Body of pancreas (tissue), 4 donors: ENCODE measurements around the gene ANKRD44. TPM values are rescaled to one million over a fixed set of nuclear protein-coding genes. Genes with fewer than 3 reads are reported as not detected.

ENCODE experiments used
- ATAC-seq: fragments of 150-250 bp; one replicate; pipeline ENCODE4 v1.9.1; 2016
- DNase-seq, 4 donors: peaks; one replicate each; pipeline ENCODE4 v3.0.0-alpha.2; 2019
- H3K27ac ChIP-seq, 4 donors: fragments of 200-600 bp; sonication (generic); 1 replicate in 3 of 4; 2 replicates in 1 of 4; pipeline versions ENCODE4 v1.5.1 to v1.6.1; 2016 to 2019; ENCODE audit warnings: mild to moderate bottlenecking in 1 of 4, mixed read lengths in 1 of 4, moderate library complexity in 1 of 4
- H3K27me3 ChIP-seq, 2 donors: fragments of 200-600 bp; sonication (generic); one replicate each; pipeline ENCODE4 v1.6.0; 2016; ENCODE audit warnings: mild to moderate bottlenecking in 1 of 2
- H3K36me3 ChIP-seq, 2 donors: fragments of 200-600 bp; sonication (generic); replicated peaks in 1 of 2; 2 replicates each; pipeline ENCODE4 v1.5.1; 2016; ENCODE audit warnings: low read depth in 2 of 2; ENCODE audit not compliant: insufficient read depth in 1 of 2
- H3K4me1 ChIP-seq: fragments of 200-600 bp; sonication (generic); one replicate; pipeline ENCODE4 v1.6.0; 2016
- H3K4me3 ChIP-seq, 2 donors: fragments of 200-600 bp; sonication (generic); 1 replicate in 1 of 2; 2 replicates in 1 of 2; pipeline ENCODE4 v1.5.1; 2016 to 2019
- H3K9me3 ChIP-seq, 3 donors: fragments of 200-600 bp; sonication (generic); 1 replicate in 2 of 3; 2 replicates in 1 of 3; pipeline ENCODE4 v1.5.1; 2016
- CTCF ChIP-seq, 7 experiments: fragments of 450-650 bp in 4 of 7; fragments of 200-600 bp in 3 of 7; sonication (generic) in 3 of 7; IDR thresholded peaks; one replicate each; pipeline ENCODE4 v1.5.1; 2016 to 2019; ENCODE audit warnings: antibody characterized with exemption in 7 of 7
- POLR2A ChIP-seq, 3 donors: fragments of 450-650 bp; IDR thresholded peaks; one replicate each; pipeline ENCODE4 v1.6.1; 2016; ENCODE audit warnings: antibody characterized with exemption in 3 of 3, mild to moderate bottlenecking in 2 of 3
- WGBS, 2 donors: methylation state at CpG; one replicate each; pipeline ENCODE4 v1.1.5; 2017; 5-methylcytosine and 5-hydroxymethylcytosine counted together
- intact Hi-C: fragments of 100-400 bp; cut with DNase I; formaldehyde crosslinking; loops from one replicate; pipeline ENCODE4 v1.15.1; 2023
- total RNA-seq, 2 donors: library from RNA; depleted of rRNA; stranded (reverse); fragments of >200 nt; gene quantifications; one replicate each; pipeline ENCODE4 v1.1.0, GENCODE V29; 2016

ANKRD44 gene
- total RNA-seq, 2 donors from 2014 or later: 12.2 TPM

GRCh38 chr2:197285361-197285760 lies 25.2 kb downstream of the ANKRD44 start:
- DNase-seq (no peak), ATAC-seq (no peak)
- H3K9me3 ChIP-seq: no peaks in the 10 kb centered on the region
- H3K4me1 ChIP-seq: no peaks in the 10 kb centered on the region
- H3K36me3 ChIP-seq: no peaks in the 10 kb centered on the region
- WGBS, 2 donors: 89 to 90% methylated on average over 3 of the region's 3 CpGs
- H3K27ac ChIP-seq: no peak overlapping the region
- H3K27me3 ChIP-seq: no peaks in the 10 kb centered on the region
- intact Hi-C loops: no loop called here
- no peak overlapping the region for H3K4me3 ChIP-seq
- no peak for TF ChIP-seq CTCF (IDR thresholded peaks at IDR 0.05)
- no peak for TF ChIP-seq POLR2A (IDR thresholded peaks at IDR 0.05)

- no peak for TF ChIP-seq CTCF (IDR thresholded peaks at IDR 0.05)
- no peak for TF ChIP-seq POLR2A (IDR thresholded peaks at IDR 0.05)
- Histone ChIP-seq H3K36me3 (no peaks in the 10 kb centered on the region), H3K27me3 (no peaks in the 10 kb centered on the region), H3K4me1 (no peaks in the 10 kb centered on the region), H3K9me3 (no peaks in the 10 kb centered on the region), H3K4me3 (no peak overlapping the region), H3K27ac (no peak overlapping the region)
- DNase-seq (no peak), ATAC-seq (no peak)
- intact Hi-C loops: no loop called here
Measured at GRCh38 chr2:197284956-197285355, 25.6 kb downstream of the ANKRD44 start.

GRCh38 chr2:197281421-197281820 lies 29.2 kb downstream of the ANKRD44 start:
- Histone ChIP-seq H3K4me1 (no peaks in the 10 kb centered on the region), H3K4me3 (no peak overlapping the region), H3K27me3 (no peaks in the 10 kb centered on the region), H3K9me3 (no peaks in the 10 kb centered on the region), H3K27ac (no peak overlapping the region), H3K36me3 (no peaks in the 10 kb centered on the region)
- 51 to 70% methylated on average over 2 of the region's 2 CpGs for WGBS, 2 donors
- TF ChIP-seq CTCF (IDR thresholded peaks at IDR 0.05) (no peak), POLR2A (IDR thresholded peaks at IDR 0.05) (no peak)
- DNase-seq (no peak), ATAC-seq (no peak)
- intact Hi-C loops: no loop called here

GRCh38 chr2:197280015-197280702 lies 30.4 kb downstream of the ANKRD44 start:
- Histone ChIP-seq H3K9me3 (no peaks in the 10 kb centered on the region), H3K4me1 (no peaks in the 10 kb centered on the region), H3K27ac (no peak overlapping the region), H3K36me3 (no peaks in the 10 kb centered on the region), H3K4me3 (no peak overlapping the region), H3K27me3 (no peaks in the 10 kb centered on the region)
- ATAC-seq (no peak), DNase-seq (no peak)
- intact Hi-C loops: no loop called here
- WGBS, 2 donors: 77 to 78% methylated on average over 13 of the region's 13 CpGs
- TF ChIP-seq POLR2A (IDR thresholded peaks at IDR 0.05): no peak
- no peak for TF ChIP-seq CTCF (IDR thresholded peaks at IDR 0.05)
